ENCODE results near the gene PBX1.
"Not testable (repeated sequence)": the region's sequence is repeated elsewhere in the genome, so short reads cannot be mapped to it uniquely, and the experiment has no call there.

Gene PBX1

GRCh38 chr1:164643018-164643417 is 84.0 kb downstream of the PBX1 start:
- no peak for DNase-seq (ENCODE audit: low read depth in 2 of 2)

- DNase-seq (ENCODE audit: low read depth in 2 of 2) = no peak
These were observed 85.3 kb downstream of the PBX1 start for GRCh38 chr1:164644268-164644667.

GRCh38 chr1:164644774-164645644 is 86.0 kb downstream of the PBX1 start:
- no peak for DNase-seq (ENCODE audit: low read depth in 2 of 2)

GRCh38 chr1:164645921-164646320 is 86.9 kb downstream of the PBX1 start:
- no peak for DNase-seq (ENCODE audit: low read depth in 2 of 2)

- no peak for DNase-seq (ENCODE audit: low read depth in 2 of 2)
These were observed 88.2 kb downstream of the PBX1 start for GRCh38 chr1:164647211-164647610.

GRCh38 chr1:164648636-164649035 is 89.7 kb downstream of the PBX1 start:
- DNase-seq (ENCODE audit: low read depth in 2 of 2) = no peak

GRCh38 chr1:164649146-164649545 is 90.2 kb downstream of the PBX1 start:
- no peak for DNase-seq (ENCODE audit: low read depth in 2 of 2)

GRCh38 chr1:164650531-164650930 is 91.5 kb downstream of the PBX1 start:
- no peak for DNase-seq (ENCODE audit: low read depth in 2 of 2)

GRCh38 chr1:164651351-164651951 is 92.5 kb downstream of the PBX1 start:
- DNase-seq (ENCODE audit: low read depth in 2 of 2) = no peak

- DNase-seq (ENCODE audit: low read depth in 2 of 2) = not testable (repeated sequence)
These were observed 94.0 kb downstream of the PBX1 start for GRCh38 chr1:164652969-164653368.

GRCh38 chr1:164653705-164654104 is 94.7 kb downstream of the PBX1 start:
- DNase-seq (ENCODE audit: low read depth in 2 of 2) = no peak

- DNase-seq (ENCODE audit: low read depth in 2 of 2) = no peak
These were observed 95.2 kb downstream of the PBX1 start for GRCh38 chr1:164654200-164654599.

GRCh38 chr1:164658864-164659263 is 99.9 kb downstream of the PBX1 start:
- no peak for DNase-seq (ENCODE audit: low read depth in 2 of 2)

- DNase-seq (ENCODE audit: low read depth in 2 of 2) = no peak
These were observed 100.8 kb downstream of the PBX1 start for GRCh38 chr1:164659621-164660411.

GRCh38 chr1:164660412-164660772 is 101.4 kb downstream of the PBX1 start:
- no peak for DNase-seq (ENCODE audit: low read depth in 2 of 2)

GRCh38 chr1:164660775-164661174 is 101.8 kb downstream of the PBX1 start:
- DNase-seq (ENCODE audit: low read depth in 2 of 2) = no peak

- DNase-seq (ENCODE audit: low read depth in 2 of 2) = no peak
These were observed 103.5 kb downstream of the PBX1 start for GRCh38 chr1:164662462-164662861.

- DNase-seq (ENCODE audit: low read depth in 2 of 2) = no peak
These were observed 104.0 kb downstream of the PBX1 start for GRCh38 chr1:164662955-164663354.

GRCh38 chr1:164664127-164664526 is 105.1 kb downstream of the PBX1 start:
- no peak for DNase-seq (ENCODE audit: low read depth in 2 of 2)

GRCh38 chr1:164667001-164667400 is 108.0 kb downstream of the PBX1 start:
- no peak for DNase-seq (ENCODE audit: low read depth in 2 of 2)

- DNase-seq (ENCODE audit: low read depth in 2 of 2) = no peak
These were observed 108.6 kb downstream of the PBX1 start for GRCh38 chr1:164667600-164667999.
